ENCODE results near the gene KIF21A.

DNA sequence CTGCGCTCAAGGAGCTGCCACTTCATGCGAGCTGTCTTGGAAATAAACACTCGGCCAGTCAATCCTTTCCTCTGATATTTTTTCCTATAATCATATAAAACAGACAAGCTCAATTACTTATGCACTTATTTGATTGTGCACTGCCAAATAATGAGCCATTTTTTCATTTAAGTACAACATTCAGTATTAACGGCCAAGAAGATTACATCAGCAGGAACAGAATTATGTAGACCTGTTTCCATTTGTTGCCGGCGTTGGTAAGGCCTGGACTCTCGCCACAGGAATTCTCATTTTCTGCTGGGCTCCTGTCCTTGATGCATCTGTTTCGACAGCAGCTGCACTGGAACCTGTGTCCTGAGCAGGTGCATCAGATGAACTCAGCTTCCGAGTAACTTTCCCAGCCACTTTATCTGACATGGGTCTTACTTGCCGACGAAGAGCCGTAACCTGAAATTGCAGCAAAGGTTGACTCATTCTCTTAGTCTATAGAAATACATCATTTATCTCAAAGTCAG is 110.2 kb downstream of the KIF21A start:
- TF ChIP-seq, protein P1, sequence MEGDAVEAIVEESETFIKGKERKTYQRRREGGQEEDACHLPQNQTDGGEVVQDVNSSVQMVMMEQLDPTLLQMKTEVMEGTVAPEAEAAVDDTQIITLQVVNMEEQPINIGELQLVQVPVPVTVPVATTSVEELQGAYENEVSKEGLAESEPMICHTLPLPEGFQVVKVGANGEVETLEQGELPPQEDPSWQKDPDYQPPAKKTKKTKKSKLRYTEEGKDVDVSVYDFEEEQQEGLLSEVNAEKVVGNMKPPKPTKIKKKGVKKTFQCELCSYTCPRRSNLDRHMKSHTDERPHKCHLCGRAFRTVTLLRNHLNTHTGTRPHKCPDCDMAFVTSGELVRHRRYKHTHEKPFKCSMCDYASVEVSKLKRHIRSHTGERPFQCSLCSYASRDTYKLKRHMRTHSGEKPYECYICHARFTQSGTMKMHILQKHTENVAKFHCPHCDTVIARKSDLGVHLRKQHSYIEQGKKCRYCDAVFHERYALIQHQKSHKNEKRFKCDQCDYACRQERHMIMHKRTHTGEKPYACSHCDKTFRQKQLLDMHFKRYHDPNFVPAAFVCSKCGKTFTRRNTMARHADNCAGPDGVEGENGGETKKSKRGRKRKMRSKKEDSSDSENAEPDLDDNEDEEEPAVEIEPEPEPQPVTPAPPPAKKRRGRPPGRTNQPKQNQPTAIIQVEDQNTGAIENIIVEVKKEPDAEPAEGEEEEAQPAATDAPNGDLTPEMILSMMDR (conservative IDR thresholded peaks at IDR 0.05 in 1 of 2, IDR thresholded peaks at IDR 0.05 in 1 of 2; ENCODE audit: extremely low read depth in 1 of 2, insufficient read depth in 1 of 2, low read depth in 1 of 2, low read length in 2 of 2): no peak
- TF ChIP-seq EZH2 (IDR thresholded peaks at IDR 0.05; ENCODE audit: borderline replicate concordance, low read length): no peak
